NCI-H69 (cell line): Measurements from ENCODE around the gene ANO5.
A peak's percentile ranks its signal among the peaks of the same experiment; 100 is the strongest.
"Not testable (repeated sequence)": the region's sequence is repeated elsewhere in the genome, so short reads cannot be mapped to it uniquely, and the experiment has no call there.

Source experiments
- DNase-seq: peaks from one replicate; lab custom pipeline; 2025; lab: John Stamatoyannopoulos, UW

ANO5 gene

GRCh38 chr11:22197139-22198005, 4.5 kb downstream of the ANO5 start:
- DNase-seq: no peak

- peak; percentile 75 for DNase-seq
Observed at GRCh38 chr11:22199243-22199642, 6.4 kb downstream of the ANO5 start.

- no peak for DNase-seq
Observed at GRCh38 chr11:22203281-22203680, 10.4 kb downstream of the ANO5 start.

- DNase-seq: no peak
Observed at GRCh38 chr11:22207162-22207561, 14.3 kb downstream of the ANO5 start.

GRCh38 chr11:22208151-22208858, 15.4 kb downstream of the ANO5 start:
- DNase-seq: peak; percentile 12

- no peak for DNase-seq
Observed at GRCh38 chr11:22216940-22217339, 24.1 kb downstream of the ANO5 start.

- DNase-seq: no peak
Observed at GRCh38 chr11:22221143-22221542, 28.3 kb downstream of the ANO5 start.

- no peak for DNase-seq
Observed at GRCh38 chr11:22225190-22225589, 32.3 kb downstream of the ANO5 start.

GRCh38 chr11:22234743-22235142, 41.9 kb downstream of the ANO5 start:
- no peak for DNase-seq

- peak; percentile 80 for DNase-seq
Observed at GRCh38 chr11:22244986-22245592, 52.2 kb downstream of the ANO5 start.

GRCh38 chr11:22246992-22247391, 54.1 kb downstream of the ANO5 start:
- no peak for DNase-seq

- DNase-seq: no peak
Observed at GRCh38 chr11:22249871-22250270, 57.0 kb downstream of the ANO5 start.

GRCh38 chr11:22256876-22257275, 64.0 kb downstream of the ANO5 start:
- no peak for DNase-seq

GRCh38 chr11:22263613-22264012, 70.7 kb downstream of the ANO5 start:
- DNase-seq: no peak

GRCh38 chr11:22268983-22269624, 76.2 kb downstream of the ANO5 start:
- not testable (repeated sequence) for DNase-seq

- DNase-seq: no peak
Observed at GRCh38 chr11:22273781-22274180, 80.9 kb downstream of the ANO5 start.

- no peak for DNase-seq
Observed at GRCh38 chr11:22275600-22275999, 82.7 kb downstream of the ANO5 start.

GRCh38 chr11:22276535-22276934, 83.7 kb downstream of the ANO5 start:
- no peak for DNase-seq

- DNase-seq: not testable (repeated sequence)
Observed at GRCh38 chr11:22284991-22285390, 92.1 kb downstream of the ANO5 start.

GRCh38 chr11:22302368-22302767, 109.5 kb downstream of the ANO5 start:
- DNase-seq: no peak

GRCh38 chr11:22304337-22304961, 111.6 kb downstream of the ANO5 start:
- DNase-seq: peak; percentile 74

GRCh38 chr11:22317656-22318055, 124.8 kb downstream of the ANO5 start:
- no peak for DNase-seq
